ENCODE results near the gene NAA20.
"Not testable (repeated sequence)": the region's sequence is repeated elsewhere in the genome, so short reads cannot be mapped to it uniquely, and the experiment has no call there.

NAA20 gene

DNA sequence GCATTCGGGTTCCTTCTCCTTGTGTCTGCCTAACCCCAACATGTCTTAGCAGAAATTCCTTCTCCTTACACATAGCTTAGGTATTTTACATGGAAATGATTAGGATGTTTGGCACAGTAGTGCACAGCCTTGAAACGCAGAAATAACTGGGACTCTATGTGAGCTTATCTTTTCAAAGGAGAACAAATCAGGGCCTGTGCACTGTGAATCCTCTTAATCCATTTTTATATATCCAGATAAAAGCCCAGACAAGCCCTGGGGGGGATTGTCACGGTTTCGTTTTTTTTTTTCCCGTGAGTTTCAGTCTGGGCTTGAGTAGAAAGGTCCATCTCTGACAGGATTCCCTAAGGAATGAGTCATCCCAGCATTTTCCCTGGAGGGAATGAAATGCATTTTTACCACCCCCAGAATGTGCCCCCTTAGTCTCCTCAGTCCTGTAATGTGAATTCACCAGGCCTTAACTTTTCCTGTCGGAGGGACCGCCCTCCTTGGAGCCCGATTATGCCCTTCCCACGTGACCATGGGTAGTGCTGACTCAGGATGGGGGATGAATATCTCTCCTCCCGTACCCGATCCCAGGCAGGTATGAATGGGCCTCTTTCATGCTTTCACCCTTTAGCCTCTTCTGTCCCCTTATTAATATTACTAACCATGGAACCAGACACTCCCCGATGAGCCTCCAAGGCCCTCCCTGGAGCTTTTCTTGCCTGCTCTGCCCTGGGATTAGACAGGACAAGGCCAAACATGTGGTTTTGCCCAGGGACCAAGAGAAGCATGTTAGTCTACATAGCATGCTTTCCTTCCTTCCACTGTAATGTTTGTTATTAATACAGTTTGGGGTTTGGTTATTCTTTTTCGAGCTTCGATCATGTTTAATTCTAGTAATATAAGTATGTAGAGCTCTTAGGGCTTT, 23.9 kb upstream of the NAA20 start:
- no peak for DNase-seq

DNA sequence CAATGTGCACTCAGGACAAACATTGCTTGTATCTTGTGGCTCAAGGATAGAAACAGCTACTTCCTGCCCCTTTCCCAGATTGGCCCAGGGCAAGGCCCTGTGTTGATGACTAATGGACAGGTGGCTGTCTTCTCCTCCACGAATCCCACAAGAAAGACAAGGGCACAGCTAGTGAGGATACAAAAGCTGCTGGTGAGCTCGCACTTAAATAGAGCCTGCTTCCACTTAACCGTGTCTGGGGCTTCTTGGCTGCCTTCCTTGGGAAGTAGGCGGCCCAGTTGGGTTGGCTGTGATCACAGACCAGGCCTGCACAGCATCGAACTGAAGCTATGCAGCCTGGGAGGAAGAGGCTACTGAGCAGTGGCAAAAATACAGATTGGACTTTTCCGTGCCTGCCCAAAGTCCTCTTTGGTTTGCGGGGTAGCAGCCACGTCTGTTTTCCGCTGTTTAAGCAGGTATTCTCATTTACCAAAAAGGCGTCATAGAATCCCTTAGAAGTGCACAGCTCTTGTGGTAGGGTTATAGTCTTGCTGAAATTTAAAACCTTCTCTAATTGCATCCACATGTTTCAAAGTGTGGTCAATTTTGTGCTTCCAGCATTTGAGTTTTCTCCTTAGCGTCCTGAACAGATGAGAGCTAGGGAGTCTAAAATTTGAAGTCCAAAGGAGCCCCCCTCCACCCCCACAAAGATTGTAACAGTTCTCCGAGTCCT, 23.0 kb upstream of the NAA20 start:
- no peak for DNase-seq

DNA sequence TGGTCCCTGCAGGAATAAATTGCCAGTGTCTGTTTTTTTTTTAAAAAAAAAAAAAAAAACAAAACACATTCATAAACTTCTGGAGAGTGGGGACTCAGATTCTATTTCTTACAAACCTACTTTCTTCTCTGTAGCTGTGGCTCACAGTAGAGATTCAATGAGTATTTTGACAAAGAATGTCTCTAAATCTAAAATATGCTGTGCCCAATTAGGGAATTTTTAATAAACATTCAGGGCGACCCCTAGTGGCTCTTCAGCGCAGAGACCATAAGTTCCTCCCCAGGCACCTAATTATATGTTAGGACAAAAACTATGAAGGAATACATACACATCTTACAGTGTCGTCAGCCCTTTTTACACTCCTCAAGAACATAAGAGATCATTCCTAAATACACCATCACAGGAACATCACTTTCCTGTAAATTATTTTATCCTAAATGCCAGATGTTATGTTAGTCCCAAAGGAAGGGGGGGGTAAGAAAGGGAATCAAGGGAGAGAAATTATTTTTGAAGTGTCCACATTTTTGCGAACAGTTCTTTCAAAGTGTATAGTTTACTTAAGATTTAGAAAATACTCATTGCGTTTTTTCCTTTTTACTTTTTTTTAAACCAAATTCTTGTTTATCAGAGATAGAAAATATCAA, 21.8 kb upstream of the NAA20 start:
- peak; percentile 17 for DNase-seq

DNA sequence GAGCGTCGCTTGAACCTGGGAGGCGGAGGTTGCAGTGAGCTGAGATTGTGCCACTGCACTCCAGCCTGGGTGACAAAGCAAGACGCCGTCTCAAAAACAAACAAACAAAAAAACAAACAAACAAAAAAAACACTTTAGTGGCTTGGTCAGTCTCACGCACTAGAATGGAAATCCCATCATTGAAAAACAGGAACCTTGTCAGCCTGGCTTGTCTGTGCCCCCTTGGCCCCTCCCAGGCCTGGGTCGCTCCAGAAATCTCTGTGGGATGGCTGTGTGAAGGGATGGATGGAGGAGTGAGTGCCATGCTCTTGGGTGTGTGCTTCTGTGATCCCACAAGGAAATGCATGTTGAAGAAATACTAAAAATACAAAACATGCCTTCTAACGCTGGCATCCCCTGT, 20.9 kb upstream of the NAA20 start:
- no peak for DNase-seq

DNA sequence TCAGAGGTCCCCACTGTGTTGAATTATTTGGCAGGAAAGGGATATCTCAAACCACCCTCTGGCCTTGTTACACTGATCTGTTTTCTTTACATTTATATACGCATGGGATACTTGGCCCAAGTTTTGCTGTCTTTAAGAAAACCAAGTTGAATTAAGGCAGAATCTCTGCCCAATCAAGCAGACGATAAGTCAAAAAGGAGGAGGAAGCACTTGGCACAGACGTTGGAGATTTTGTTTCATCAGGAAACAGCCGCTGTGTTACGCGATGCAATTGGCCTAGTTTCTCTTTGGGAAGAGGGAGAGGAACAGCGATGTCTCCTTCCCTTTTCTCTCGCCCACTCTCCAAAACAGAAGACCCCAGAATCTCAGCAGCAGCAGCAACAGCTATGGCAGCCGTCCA, 20.2 kb upstream of the NAA20 start:
- DNase-seq: no peak

DNA sequence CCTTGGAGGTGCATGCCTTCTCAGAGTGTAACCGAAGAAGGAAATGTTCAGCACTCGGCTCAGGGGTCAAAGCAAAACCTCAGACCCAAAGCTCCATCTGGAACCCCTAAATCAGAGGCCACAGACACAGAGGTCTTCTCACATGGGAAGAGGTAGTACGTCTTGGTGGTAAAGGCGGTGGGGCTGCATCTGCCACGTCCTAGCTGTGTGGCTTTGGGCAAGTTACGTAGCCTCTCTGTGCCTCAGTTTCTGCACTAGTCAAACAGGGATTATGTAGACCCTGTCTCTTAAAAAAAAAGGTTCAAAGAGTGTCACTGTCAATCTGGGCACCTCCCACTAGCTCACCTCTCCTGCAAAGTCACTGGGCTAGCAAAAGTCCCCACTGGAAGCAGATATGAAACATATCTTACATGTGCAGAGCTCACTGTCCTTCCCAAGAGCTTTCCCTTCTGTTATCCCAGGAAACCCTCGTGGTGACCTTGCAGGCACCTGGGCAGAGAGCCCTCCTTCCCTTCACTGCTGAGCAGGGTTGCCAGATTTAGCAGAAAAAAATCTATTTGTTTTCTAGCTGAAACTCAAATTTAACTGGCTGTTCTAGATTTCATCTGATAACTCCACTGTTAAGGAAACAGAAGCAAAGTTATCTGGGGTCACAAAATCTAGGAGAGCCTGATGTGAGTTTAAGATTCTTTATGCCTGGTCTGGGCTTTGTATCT, 18.0 kb upstream of the NAA20 start:
- no peak for DNase-seq

DNA sequence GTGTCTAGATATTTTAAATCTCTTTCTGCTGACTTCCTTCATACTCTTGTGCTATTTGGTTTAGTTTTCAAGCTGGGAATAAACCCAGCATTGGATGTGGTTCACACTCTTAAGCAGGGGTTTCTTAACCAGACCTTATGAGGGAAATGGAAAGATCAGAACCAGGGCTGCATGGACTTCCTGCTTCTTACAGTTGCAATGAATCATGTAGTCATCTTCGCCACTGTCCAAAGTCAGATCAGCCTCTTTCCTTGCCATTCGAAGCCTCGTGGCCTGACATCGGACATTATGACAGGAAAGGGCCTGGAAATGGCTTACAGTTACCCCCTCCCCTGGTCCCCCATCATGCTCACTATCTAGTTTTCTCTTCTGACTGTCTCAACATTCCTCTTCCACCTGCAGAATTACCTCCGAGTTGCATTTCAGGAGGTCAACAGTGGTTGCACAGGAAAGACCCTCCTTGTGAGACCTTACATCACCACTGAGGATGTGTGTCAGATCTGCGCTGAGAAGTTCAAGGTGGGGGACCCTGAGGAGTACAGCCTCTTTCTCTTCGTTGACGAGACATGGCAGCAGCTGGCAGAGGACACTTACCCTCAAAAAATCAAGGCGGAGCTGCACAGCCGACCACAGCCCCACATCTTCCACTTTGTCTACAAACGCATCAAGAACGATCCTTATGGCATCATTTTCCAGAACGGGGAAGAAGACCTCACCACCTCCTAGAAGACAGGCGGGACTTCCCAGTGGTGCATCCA, 16.8 kb upstream of the NAA20 start:
- DNase-seq: no peak

DNA sequence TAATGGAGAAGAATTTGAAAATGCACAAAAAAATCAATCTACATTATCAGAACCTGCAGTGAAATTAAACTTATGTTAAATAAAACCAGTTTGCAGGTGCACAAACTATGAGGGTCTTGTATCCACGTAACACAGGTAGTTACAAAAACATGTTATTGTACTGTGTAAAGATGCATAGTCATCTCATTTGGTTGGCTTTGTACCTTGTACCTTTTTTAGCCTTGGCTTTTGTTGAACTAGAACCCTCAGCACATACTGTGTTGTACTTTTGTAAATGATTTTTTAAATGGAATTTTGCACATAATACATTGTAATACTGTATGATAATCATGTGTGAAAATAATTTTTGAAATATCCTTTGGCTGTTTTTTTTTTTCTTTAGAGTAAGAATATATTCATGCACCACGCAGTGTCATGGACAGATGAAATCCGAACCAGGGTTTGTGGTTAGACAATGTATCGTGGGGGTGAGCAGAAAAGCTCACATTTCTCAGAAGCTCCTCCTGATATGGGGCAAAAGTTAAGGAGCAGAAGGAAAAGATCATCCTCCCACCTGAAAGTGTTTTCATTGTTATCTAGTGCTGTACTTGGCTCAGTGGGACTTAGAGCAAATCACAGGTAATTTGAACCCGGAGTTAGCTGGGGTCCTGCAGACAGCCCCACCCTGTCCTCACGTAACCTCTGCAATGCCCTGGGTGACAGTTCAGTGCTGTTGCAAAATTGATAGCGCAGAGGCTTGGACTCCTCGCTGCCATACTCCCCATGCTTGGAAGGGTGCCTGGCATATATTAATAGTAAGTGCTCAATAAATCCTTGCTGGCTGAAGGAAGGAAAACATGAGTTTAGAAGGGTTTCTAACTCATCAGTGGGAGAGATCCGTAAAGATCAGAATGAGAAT, 14.8 kb upstream of the NAA20 start:
- no peak for DNase-seq

DNA sequence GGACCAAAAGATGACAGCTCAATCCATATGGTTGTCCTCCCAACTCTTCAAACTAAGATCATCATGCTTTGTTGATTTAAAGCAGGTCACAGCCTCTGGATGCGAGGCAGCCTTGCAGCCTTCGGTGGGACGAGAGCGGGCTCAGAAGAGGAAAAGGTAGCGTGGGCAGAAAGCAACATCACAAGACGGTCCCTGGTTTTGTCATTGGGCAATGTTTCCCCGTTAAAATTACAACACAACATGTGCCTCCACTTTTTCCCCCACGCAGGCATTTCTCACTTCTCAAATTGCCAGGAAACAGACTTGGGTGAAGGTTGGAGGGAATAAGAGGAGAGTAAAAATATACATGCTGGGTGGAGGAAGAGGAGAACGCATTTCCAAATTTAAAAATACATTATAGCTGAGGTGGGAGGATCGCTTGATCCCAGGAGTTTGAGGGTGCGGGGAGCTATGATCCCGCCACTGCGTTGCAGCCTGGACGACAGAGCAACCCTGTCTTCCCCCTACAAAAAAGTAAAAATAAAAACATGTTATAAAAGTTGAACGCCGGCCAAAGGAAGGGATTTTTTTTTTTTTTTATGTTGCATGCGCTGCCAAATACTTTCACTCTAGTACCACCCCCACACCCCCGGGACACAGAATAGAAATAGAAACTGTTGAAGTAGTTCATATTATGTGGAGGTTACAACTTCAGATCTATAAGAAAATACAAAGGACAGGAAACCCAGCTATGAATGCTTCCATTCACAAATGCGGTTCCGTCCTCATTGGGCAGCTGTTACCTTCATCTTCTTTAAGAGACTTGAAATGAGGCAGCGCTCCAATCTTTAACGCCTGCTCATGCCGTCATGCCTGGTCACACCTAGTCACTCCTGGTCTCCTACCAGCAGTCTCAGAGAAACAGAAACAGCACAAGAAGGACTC, 13.9 kb upstream of the NAA20 start:
- DNase-seq: no peak

DNA sequence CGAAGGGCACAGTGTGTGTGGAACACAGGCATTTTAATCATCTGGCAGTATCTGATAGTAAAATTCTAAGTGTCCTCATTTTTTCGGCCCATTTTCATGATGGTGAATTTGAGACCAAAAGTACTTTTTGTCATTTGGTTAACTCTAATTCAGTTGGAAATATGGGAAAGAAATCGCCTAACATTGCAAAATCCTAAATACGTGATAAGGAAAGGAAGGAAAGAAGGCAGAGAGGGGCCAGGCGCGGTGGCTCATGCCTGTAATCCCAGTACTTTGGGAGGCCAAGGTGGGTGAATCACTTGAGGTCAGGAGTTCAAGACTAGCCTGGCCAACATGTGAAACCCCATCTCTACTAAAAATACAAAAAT, 13.2 kb upstream of the NAA20 start:
- DNase-seq: not testable (repeated sequence)

DNA sequence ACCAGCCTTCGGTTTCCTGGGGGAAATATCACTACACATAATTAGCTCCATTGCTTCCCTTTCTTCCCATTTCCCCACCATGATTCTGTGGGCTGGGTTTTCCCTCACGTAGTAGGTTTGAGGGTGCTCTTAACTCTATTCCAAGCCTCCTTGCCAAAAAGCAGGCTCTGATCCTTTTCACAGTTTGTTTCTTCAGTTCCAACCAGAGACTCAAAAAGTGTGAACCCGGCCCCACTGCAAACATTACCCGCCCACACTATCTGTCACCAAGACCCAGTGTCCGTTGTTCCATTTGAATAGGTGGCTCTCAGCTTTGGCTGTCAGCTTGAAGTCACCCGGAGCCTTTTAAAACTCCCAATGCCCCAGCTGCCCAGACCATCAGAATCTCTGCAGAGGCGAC, 11.8 kb upstream of the NAA20 start:
- no peak for DNase-seq

DNA sequence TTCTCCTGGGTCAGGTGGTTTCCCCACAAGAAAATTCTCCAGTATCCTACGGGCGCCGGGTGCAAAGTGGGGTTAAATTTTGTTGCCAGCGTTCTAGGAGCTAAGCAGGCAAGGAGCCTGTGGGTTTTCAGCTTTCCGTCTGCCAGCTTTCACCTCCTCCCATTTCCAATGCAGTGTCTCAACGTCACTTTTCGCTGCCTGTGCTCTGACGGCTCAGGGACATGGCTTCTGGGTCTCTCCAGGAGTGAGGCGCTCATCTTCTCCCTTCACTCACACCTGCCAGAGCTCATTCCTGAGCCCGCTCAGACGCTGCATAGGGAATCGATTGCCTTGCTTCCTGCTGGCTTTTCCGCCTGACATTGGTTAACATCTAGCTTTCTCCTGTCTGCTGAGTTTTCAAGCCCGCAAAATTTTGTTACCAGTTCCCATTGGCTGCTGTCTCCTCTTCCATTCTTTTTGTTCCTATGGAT, 7.3 kb upstream of the NAA20 start:
- DNase-seq: peak; percentile 32

DNA sequence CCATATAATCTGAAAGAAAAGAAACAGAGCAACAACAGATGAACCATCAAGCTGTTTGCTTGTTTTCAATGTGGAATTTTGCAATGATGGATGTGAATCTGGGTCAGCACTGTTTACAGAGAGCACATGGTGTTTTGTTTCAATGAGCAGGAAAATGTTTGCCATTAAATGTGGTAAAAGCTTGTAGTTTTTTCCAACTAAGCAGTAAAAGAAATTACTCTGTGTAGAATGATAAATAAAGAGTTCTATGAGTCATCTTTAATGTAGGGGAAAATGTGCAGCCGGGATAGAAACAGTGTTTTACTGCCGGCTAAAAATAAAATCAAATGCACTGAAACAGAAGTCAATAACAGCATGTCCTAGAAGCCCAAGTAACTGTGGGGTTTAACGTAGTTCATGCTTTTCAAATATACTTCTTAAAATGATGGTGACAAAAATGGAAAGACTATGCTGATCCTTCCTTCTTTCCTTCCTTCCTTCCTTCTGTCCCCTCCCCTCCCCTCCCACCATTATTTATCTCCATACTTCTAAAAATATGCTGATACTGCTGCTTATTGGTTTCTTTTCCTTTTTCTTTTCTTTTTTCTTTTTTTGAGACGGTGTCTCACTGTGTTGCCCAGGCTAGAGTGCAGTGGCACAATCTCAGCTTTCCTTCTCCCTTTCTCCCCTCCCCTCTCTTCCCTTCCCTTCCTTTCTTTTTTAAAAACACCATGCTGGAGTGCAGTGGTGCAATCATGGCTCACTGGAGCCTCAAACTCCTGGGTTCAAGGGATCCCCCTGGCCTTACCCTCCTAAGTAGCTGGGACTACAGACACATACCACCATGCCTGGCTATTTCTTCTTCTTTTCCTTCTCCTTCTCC, 6.3 kb upstream of the NAA20 start:
- peak; percentile 25 for DNase-seq

DNA sequence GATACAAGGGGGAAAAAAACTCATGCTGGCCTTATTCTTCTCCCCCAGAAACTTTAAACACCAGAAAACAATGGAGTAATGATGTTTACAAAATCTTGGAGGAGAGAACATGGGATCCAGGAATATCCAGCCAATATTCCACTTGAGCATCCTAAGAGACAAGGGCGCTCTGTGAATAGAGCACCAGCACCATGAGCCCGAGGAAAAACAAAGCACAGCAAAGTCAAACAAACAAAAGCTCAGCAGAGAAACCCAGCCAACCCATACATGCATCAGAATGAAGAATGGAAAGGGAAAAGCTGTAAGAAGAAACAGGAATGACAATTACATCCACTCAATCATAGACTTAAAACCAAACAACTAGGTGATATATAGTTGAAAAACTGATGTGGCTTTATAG, 4.6 kb upstream of the NAA20 start:
- DNase-seq: peak; percentile 16

DNA sequence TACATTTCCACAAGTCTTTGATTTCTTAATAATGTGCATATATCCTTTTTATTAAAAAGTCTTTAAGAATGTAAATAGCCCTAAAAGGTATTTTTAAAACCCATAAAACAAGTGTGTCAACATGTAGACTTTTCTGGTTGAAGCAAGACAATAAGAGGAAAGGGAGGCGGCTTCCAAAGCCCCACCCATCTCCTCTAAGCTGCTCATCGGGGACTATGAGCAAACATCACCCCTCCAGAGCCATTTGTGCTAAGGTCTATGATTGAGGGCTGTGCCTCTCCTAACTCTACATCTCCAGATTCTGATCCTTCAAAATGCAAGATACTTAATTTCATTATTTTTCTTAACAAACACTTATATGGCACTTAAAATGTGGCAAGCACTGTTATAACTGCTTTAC, 2.5 kb upstream of the NAA20 start:
- peak; percentile 19 for DNase-seq

DNA sequence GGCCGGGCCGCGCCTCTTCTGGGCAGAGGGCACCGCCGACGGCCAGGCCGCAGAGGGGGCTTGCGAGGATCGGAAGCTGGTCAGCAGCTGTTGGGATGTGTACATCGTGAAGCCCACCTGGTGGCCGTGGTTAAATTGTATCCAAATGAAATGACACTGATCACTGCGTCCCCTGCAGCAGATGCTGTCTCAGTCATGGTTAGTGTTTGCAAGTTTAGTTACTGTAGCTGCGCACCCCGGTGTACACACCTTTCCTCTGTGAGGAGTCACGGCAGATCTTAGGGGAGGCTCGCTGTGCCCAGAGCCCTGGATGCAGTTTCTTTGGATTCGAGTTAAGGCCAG, 653 bp downstream of the NAA20 start:
- no peak for DNase-seq

DNA sequence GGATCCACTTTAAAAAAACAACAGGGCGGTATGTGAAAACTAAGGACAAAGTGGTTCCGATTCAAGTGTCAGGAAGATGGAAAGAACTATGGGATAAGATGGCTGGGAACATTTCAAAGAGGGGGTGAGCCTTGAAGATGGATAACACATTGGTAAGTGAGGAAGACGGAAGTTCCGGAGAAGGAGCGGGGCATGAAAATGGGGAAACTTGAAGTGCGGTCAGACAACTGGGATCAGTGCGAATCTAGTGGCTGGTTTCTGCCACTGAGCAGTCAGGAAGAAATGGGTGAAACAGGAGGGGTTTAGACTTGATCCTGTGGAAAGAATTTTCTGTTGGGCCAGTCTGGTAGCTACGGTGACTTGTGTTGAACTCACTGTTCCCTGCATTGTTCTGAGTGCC, 1.2 kb downstream of the NAA20 start:
- DNase-seq: no peak

DNA sequence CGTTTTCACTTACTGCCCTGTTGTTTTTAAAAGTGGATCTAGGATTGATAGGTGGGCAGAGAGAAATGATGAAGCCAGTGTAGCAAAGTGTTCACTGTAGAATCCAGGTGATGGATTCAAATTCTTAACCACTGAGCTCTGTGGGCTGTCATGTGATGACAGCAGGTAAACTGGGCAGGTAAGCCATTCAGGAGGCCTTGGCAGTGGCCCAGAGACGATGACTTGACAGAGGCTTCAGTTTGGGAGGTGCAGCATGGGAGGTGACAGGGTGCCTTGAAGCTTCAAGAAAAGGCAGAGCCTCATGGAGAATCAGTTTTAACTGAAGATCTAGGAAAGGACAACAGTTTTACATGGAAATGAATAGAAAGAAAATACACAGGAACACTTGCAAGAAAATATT, 2.0 kb downstream of the NAA20 start:
- peak; percentile 43 for DNase-seq

DNA sequence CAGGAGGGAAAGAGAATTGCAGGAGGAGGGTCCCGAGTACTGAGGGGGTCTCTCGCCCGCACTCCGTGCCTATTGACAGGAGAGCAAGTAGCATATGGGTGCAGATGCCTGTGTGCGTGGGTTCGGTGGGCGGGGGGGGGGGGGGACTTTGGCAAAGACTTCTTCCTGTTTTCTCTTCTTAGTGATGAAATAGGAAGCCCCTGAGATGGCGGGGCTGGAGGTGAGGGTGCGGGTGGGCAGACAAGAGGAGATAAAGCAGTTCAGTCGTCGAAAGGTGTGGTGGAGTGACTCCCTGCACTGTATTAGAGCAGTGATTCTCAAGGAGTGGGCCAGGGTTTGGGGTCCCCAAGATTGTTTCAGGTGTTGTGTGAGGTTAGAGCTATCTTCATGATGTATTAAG, 3.7 kb downstream of the NAA20 start:
- DNase-seq: no peak

Measured in NCI-H2029 (cell line).